Mammary epithelial cell (primary cell): Measurements from ENCODE around the gene CYP4A22.

Experiments used
- CTCF ChIP-seq, 2 donors: IDR thresholded peaks in 1 of 2; conservative IDR thresholded peaks in 1 of 2; 2 replicates each; pipeline ENCODE4 v1.5.1; 2011 to 2012; ENCODE audit warnings: inconsistent platforms in 2 of 2, low read length in 2 of 2, mild to moderate bottlenecking in 2 of 2, control low read depth in 1 of 2, low read depth in 1 of 2; ENCODE audit not compliant: insufficient read depth in 1 of 2; ENCODE audit errors: extremely low read depth in 1 of 2
- EZH2 ChIP-seq: IDR thresholded peaks from 2 replicates; pipeline ENCODE4 v1.6.1; 2012; ENCODE audit warnings: low read length, inconsistent platforms, borderline replicate concordance

DNA sequence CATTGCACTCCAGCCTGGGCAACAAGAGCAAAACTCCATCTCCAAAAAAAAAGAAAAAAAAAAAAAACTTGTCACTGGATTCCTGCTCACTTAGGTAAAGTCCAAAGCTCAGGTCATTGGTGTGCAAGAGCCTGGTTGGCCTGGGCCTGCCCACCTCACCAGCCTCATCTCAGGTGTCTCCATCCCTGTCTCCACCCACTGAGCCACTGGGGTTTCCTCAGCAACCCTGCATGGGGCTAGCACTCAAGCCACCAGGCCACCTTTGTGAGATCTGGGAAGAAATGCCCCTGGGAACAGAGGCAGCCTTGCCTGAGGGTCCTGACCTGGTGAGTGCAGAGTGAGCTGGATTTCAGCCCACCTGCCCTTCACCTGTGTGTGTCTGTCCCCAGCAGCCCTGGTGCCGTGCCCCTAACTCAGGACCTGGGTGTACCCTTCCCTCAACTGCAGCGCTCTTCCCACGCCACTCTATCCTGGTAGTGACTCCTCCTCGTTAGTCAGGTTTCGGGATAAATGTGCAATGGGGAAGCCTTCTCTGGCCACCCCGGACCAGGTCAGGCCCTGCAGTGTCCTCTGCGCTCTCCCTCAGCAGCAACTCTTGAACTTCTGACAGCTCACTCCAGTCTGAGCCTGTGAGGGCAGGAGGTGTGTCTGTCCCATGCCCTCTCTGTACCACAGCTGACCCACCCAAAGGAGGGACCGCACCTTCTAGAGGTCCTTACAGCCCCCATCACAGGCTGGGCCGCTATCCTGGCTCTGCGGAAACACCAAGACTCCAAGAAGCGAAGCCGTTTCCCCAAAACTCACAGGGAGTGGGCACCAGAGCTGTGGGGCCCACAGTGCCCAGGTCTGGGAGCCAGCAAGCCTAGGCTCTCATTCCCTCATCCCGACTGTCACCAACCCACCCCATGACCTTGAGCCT, 49.3 kb downstream of the CYP4A22 start:
- no peak for TF ChIP-seq CTCF (conservative IDR thresholded peaks at IDR 0.05 in 1 of 2, IDR thresholded peaks at IDR 0.05 in 1 of 2; ENCODE audit: extremely low read depth in 1 of 2, insufficient read depth in 1 of 2, low read depth in 1 of 2, low read length in 2 of 2)
- no peak for TF ChIP-seq EZH2
